Islet precursor cell (in vitro differentiated cells): Measurements from ENCODE around the gene GSDMA.
"Not testable (repeated sequence)": the region's sequence is repeated elsewhere in the genome, so short reads cannot be mapped to it uniquely, and the experiment has no call there.

Experiments
- DNase-seq: peaks from one replicate; pipeline ENCODE4 v3.0.0-alpha.2; 2018

GSDMA gene

DNA sequence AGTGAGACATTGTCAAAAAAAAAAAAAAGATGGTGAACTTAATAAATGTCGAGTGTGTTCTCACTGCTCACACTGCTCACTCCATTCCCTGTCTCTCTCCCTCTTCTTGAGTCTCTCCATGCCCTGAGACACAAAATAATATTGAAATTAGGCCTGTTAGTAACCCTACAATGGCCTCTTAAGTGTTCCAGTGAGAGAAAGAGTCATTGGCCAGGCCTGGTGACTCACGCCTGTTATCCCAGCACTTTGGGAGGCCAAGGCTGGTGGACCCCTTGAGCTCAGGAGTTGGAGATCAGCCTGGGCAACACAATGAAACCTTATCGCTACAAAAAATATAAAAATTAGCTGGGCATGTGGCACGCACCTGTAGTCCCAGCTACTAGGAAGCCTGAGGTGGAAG lies 36.3 kb downstream of the GSDMA start:
- DNase-seq = no peak

DNA sequence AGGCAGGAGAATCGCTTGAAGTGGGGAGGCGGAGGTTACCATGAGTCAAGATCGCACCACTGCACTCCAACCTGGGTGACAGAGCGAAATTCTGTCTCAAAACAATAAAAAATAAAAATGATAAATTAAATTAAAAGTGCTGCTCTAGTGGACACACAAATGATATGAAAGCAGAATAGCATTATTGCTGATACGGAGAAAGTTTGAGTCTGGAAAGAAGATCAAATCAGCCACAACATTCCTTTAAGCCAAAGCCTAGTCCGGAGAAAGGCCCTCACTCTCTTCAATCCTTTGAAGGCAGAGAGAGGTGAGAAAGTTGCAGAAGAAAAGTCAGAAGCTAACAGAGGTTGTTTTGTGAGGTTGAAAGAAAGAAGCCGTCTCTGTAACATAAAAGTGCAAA lies 37.4 kb downstream of the GSDMA start:
- no peak for DNase-seq

DNA sequence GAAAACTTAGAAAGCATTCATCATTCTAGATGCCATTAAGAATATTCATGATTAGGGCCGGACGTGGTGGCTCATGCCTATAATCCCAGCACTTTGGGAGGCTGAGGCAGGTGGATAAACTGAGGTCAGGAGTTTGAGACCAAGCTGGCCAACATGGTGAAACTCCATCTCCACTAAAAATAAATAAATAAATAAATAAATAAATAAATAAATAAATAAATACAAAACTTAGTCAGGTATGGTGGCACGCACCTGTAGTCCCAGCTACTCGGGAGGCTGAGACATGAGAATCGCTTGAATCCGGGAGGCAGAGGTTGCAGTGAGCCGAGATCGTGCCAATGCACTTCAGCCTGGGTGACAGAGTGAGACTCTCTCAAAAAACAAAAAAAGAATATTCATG lies 38.5 kb downstream of the GSDMA start:
- DNase-seq = not testable (repeated sequence)

- DNase-seq = no peak
These were observed 41.3 kb downstream of the GSDMA start for GRCh38 chr17:40004072-40004471.

DNA sequence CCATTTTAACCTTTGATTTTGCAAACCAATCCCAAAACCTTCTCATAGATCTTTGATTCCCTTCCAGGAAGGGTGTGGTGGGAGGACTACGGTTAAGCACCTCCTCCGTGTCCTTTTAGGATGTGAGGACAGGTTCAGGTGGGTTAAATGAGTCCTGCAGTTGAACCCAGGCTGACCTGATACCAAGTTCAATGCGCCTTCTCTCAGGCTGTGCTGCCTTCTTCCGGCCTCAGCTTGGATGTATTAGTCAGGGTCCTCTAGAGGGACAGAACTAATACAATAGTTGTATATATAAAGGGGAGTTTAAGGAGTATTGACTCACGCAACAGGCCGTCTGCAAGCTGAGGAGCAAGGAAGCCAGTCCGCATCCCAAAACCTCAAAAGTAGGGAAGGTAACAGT lies 41.9 kb downstream of the GSDMA start:
- DNase-seq = no peak

GRCh38 chr17:40005520-40005919 lies 42.7 kb downstream of the GSDMA start:
- DNase-seq = no peak

GRCh38 chr17:40010946-40011500 lies 48.2 kb downstream of the GSDMA start:
- not testable (repeated sequence) for DNase-seq

GRCh38 chr17:40012017-40012647 lies 49.3 kb downstream of the GSDMA start:
- DNase-seq = not testable (repeated sequence)

- DNase-seq = no peak
These were observed 51.7 kb downstream of the GSDMA start for GRCh38 chr17:40014375-40014980.

DNA sequence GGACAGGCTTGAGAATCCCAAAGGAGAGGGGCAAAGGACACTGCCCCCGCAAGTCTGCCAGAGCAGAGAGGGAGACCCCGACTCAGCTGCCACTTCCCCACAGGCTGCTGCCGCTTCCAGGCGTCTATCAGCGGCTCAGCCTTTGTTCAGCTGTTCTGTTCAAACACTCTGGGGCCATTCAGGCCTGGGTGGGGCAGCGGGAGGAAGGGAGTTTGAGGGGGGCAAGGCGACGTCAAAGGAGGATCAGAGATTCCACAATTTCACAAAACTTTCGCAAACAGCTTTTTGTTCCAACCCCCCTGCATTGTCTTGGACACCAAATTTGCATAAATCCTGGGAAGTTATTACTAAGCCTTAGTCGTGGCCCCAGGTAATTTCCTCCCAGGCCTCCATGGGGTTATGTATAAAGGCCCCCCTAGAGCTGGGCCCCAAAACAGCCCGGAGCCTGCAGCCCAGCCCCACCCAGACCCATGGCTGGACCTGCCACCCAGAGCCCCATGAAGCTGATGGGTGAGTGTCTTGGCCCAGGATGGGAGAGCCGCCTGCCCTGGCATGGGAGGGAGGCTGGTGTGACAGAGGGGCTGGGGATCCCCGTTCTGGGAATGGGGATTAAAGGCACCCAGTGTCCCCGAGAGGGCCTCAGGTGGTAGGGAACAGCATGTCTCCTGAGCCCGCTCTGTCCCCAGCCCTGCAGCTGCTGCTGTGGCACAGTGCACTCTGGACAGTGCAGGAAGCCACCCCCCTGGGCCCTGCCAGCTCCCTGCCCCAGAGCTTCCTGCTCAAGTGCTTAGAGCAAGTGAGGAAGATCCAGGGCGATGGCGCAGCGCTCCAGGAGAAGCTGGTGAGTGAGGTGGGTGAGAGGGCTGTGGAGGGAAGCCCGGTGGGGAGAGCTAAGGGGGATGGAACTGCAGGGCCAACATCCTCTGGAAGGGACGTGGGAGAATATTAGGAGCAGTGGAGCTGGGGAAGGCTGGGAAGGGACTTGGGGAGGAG lies 52.5 kb downstream of the GSDMA start, which contains the start of gene CSF3:
Gene CSF3, plus strand, starts transcription at position 436 of the 993 bp plus-strand sequence. Its CDS starts 35 bp downstream, at position 471.
- no peak for DNase-seq

DNA sequence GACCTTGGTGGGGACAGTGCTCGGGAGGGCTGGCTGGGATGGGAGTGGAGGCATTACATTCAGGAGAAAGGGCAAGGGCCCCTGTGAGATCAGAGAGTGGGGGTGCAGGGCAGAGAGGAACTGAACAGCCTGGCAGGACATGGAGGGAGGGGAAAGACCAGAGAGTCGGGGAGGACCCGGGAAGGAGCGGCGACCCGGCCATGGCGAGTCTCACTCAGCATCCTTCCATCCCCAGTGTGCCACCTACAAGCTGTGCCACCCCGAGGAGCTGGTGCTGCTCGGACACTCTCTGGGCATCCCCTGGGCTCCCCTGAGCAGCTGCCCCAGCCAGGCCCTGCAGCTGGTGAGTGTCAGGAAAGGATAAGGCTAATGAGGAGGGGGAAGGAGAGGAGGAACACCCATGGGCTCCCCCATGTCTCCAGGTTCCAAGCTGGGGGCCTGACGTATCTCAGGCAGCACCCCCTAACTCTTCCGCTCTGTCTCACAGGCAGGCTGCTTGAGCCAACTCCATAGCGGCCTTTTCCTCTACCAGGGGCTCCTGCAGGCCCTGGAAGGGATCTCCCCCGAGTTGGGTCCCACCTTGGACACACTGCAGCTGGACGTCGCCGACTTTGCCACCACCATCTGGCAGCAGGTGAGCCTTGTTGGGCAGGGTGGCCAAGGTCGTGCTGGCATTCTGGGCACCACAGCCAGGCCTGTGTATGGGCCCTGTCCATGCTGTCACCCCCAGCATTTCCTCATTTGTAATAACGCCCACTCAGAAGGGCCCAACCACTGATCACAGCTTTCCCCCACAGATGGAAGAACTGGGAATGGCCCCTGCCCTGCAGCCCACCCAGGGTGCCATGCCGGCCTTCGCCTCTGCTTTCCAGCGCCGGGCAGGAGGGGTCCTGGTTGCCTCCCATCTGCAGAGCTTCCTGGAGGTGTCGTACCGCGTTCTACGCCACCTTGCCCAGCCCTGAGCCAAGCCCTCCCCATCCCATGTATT lies 53.5 kb downstream of the GSDMA start:
- DNase-seq = no peak

GRCh38 chr17:40017422-40018080 lies 54.7 kb downstream of the GSDMA start:
- no peak for DNase-seq

DNA sequence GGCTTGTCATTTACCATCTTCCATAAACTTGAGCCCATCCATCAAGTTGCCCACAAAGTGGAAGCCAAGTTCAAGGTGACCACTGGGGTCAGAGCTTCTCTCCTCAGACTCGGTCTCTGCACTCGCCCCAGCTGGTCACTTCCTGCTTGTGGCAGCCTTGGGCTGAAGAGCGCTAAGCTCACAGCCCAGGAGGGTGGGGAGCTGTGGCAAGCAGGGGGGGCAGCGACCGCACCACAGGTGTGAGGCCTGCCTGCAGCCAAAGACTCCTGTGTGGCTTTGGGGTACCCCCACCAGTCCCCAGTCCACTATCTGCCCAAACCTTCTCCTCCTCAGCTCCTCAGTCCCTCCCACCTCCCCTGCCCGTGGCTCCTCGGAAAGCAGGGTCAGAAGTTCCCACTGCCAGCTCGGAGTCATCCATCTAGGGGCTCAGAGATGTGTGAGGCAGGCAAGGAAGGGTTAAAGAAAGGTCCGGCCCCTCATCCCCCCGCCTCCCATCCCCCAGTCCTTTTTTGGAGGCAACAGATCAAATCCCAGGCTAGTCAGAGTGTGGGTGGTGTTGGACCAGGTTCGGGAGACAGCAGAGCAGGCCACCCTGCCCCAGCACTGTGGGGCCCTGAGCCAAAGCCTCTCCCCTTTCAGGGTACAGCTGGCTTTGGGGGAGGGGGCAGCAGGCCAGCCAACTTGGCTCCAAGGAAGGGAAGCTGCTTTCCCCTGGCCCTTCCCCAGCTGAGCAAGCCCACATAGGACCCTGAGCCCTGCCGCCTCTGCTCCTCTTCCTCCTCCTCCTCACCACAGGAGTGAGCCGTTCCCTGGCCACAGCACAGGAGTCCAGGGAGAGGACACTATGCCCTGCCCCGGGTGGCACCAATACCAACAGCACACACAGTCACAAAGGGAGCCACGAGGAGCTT lies 55.7 kb downstream of the GSDMA start:
- no peak for DNase-seq

- DNase-seq = no peak
These were observed 56.6 kb downstream of the GSDMA start for GRCh38 chr17:40019140-40019991.

GRCh38 chr17:40020146-40020545 lies 57.3 kb downstream of the GSDMA start:
- DNase-seq = no peak

- DNase-seq = no peak
These were observed 58.7 kb downstream of the GSDMA start for GRCh38 chr17:40021451-40021971.

GRCh38 chr17:40022497-40022896 lies 59.7 kb downstream of the GSDMA start:
- no peak for DNase-seq

DNA sequence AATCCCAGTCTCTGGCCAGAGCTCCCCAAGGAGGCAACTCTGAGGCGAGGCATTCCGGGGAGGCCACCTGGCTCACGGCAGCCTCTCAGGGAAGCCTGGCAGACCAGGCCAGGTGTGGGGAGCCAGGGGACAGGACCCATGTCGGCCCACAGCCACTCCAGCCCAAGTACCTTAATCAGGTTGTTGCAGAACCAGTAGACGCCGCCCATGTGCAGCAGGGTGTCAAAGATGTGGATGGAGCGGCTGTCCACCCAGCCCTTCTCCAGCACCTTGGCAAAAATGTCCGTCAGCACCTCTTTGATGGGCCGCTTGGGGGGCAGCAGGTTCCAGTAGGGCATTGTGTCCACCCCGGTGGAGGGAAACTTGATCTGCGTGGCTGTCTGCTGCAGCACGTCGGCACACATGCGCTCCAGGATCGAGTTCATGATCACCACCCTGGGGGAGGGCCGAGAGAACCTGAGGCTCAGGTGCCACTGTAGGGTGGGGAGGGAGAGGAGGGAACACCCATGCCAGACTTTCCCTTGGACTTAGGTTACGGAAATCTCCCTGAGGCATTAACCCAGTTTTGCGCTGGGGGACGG lies 60.2 kb downstream of the GSDMA start:
- no peak for DNase-seq
